Activated CD4-positive, alpha-beta T cell treated with anti-CD3 and anti-CD28 coated beads, Interleukin-10, Interleukin-2, amounts not matched to agents 100 ng/mL and 50 ng/mL, durations not matched to agents 16 hours and 8 hours (primary cell): ENCODE data around the gene CCDC30.
A peak's percentile ranks its signal among the peaks of the same experiment; 100 is the strongest.

Source experiments
- DNase-seq: peaks from one replicate; pipeline ENCODE4 v3.0.0-alpha.2; 2020

The CCDC30 gene

DNA sequence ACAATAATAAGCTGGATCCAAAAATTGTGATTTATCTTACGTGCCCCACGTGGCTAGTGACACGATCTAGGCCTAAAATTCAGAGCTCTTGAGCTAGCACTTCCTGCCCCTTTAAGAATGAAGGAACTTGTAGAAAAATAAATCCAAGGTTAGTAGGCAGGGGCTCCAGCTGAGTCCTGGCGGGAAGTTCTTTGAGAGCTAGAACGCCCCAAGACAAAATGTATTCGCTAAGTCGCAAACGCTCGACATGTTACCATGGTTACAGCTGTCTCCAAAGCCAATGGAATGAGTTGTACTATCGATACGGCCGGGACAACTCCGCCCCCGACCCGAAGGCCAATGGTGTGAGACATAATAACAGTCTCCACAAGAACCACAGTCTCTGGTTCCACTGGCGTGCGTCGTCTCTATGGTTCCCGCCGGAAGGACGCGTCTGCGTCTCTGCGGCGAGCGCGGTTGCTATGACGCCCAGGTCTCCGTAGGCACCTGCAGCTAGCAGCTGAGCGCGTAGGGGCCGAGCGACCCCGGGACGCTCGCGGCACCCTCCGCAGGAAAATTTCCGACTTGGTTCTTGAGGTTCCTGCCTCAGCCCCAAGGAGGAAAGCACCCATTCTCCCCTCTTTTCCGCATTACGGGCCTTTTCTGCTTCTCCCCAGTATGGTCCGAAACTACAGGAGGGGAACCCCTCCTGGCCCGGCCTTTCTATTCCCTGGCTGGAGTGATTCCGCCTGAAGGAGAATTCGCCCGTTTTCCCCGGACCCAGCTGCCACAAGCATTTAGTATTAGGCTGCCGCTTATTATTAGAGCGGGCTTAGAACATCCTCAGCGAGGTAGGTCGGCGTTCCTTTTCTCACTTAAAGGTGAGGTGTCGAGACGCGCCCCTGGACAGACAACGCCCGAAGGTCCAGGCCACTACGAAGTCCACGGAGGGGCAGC, at the start of gene CCDC30:
Gene CCDC30, plus strand, starts transcription at position 459 of the 936 bp plus-strand sequence. CDS start 17,266 bp downstream, outside the sequence.
- peak; percentile 98 for DNase-seq

GRCh38 chr1:42414551-42415496, 48.3 kb upstream of the CCDC30 start:
- no peak for DNase-seq

DNA sequence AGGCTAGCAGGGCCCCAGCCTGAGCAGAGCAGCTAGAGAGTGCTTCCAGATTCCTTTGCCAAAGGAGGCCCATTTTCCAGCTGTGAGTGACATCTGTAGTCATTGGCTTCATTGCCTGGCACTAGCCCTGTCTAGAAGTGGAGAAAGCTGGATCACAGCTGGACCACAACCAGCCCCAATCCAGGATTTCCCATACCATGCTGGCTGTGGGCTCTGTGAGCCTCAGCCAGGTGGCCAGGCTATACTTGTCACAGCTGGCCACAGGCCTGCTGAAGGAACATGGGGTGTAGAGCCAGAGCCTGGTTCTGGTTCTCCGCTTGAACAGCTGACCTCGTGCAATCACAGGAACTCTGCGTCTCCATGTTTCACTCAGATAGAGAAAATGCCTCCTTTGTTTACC, 45.9 kb upstream of the CCDC30 start:
- no peak for DNase-seq

DNA sequence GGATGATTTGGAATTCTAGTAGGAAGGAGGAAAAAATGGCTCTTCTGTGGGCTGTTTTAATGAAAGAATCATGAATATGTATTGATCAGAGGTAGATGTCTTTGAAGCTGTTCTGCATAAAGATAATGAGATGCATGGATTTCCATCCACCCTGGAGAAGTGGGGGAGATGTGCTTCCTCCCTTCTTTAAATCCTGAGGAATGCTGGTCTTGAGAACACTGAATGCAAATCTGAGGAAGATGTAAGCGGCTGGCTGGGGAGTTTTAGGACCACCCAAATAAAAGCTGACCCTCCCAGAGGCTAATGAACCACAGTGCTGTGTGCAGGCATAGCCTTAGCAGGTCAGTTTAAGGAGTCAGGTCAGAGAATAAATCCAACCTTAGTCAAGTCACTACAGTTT, 44.6 kb upstream of the CCDC30 start:
- DNase-seq, result no peak

- DNase-seq, result no peak
Measured at GRCh38 chr1:42419126-42419821, 43.8 kb upstream of the CCDC30 start.

GRCh38 chr1:42420121-42420520, 43.0 kb upstream of the CCDC30 start:
- no peak for DNase-seq

DNA sequence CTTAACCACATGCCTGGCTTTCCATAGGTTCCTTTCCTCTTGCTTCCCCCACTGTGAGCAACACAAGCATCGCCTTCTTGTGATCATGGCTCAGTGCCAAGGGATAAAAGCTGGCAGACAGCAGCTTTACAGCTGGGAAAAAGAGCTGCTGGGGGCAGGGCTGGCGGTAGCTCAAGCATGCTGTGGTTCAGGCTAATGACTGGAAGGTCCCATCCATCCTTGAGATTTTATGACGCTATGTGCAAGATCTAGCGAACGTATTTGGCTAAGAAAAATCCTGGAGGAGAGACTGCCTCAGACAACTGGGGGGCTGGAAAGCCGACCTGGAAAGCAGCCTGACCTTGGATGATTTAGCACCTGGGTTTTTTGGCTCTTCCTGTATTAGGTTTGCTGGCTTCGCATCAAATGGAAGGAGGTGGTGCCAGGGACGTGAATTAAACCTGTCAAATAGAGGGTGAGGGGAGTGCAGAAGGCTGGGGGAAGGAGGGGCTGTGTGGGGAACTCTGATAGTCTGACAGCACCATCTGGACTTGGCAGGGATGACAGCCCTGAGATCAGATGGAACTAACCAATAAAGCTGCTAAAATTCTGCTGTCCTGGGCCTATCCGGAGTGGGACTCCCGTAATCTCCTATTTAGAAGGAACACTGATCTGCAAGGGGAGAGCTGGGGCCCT, 42.0 kb upstream of the CCDC30 start:
- DNase-seq, result no peak

- no peak for DNase-seq
Measured at GRCh38 chr1:42422737-42423136, 40.3 kb upstream of the CCDC30 start.

DNA sequence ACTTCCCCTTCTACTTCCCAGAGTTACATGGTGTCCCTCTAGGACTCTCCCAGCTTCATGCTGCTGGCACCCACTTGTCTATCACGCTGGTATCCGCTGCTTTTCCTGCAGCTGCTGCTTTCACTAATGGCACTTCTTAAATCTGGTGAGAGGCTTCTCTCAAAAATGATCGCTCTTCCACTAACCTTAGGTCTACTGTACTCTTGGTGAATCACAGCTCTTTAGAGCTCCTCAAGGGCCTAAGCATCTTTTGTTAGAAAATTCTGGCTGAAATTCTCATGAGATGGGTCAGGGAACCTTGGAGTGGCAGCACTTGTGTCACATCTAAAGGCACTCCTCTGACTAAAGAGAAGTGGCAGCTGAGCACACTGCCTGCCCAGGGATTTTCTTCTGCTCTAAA, 39.4 kb upstream of the CCDC30 start:
- DNase-seq, result no peak

GRCh38 chr1:42424201-42424600, 38.9 kb upstream of the CCDC30 start:
- no peak for DNase-seq

GRCh38 chr1:42427240-42427639, 35.8 kb upstream of the CCDC30 start:
- no peak for DNase-seq

GRCh38 chr1:42429603-42430002, 33.5 kb upstream of the CCDC30 start:
- DNase-seq, result no peak

GRCh38 chr1:42430286-42431135, 32.6 kb upstream of the CCDC30 start:
- no peak for DNase-seq

DNA sequence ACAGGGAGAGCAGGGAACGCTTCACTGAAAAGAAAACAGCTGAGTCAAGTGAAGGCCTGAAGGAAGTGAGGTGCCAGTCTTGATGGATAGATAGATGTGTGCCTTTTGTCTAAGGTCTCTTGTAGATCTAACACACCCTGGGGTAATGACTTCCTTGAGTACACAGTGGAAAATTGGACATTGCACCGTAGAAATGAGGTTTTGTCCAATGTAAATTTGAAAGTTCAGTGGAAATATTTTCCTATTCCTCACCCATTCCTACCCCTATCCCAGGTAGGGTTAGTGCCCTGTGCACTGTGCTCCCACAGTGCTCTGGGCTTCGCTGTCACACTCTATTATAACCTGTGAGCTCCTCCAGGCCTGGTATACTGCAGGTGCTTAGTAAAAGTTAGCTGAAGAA, 31.6 kb upstream of the CCDC30 start:
- DNase-seq, result no peak

DNA sequence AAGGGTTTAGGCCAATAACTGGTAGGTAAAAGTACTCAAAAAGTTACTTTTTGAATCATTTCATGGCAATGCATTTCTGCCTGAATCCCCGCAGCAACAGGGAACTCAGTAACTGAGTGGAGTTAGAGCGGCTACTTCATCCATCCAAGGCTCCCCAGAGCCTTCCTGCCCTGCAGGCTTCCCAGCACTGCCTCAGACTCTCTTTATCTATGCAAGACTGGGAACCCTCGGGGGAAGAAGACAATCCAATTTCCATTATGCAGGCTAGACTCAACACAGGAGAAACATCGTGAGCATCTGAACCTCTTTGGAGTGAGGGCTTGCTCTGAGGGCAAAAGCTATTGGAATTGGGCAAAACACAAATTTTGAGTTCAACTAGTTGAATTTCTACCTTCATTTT, 30.4 kb upstream of the CCDC30 start:
- no peak for DNase-seq

DNA sequence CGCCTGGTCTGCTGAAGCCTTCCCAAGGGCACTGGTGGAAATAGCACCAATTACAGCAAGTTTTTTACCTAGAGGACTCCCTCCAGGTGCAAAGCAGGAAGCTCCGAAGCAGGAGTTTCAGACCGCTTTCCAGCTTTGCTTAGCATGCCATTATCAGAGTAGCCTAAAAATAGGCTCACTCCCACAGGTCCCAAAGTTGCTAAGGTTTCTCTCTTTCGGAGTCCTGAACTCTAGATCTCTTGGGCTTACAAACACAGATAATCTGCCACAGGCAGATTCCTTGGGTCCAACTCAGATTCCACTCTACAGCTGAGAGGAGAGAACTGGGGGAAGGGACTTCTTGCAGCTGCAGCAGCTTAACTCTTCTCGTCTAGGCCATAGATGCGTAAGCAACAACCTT, 29.7 kb upstream of the CCDC30 start:
- no peak for DNase-seq

DNA sequence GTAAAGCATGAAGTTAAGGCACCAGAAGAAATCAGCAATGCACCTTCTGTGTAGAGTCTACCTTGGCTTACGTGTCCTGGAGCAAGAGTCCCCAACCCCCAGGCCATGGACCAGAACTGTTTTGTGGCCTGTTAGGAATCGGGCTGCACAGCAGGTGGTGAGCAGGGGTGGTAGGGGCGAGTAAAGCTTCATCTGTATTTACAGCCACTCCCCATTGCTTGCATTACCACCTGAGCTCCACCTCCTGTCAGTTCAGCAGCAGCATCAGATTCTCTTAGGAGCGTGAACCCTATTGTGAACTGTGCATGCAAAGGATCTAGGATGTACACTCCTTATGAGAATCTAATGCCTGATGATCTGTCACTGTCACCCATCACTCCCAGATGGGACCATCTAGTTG, 28.7 kb upstream of the CCDC30 start:
- DNase-seq, result no peak

GRCh38 chr1:42439940-42440339, 23.1 kb upstream of the CCDC30 start:
- DNase-seq, result no peak

- DNase-seq, result no peak
Measured at GRCh38 chr1:42442662-42443061, 20.4 kb upstream of the CCDC30 start.

DNA sequence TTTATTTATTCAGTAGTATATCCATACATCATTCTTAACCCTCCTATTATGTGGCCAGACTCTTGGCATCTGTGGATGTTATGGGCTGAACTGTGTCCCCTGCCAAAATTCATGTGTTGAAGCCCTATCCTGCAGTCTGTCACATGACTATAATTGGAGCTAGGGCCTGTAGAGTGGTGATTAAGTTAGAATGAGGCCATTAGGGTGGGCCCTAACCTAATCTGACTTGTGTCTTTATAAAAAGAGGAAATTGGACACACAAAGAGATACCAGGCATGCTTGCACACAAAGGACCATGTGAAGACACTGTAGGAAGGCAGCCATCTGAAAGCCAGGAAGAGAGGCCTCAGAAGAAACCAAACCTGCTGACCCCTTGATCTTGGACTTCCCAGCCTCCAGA, 13.8 kb upstream of the CCDC30 start:
- DNase-seq, result no peak

GRCh38 chr1:42450061-42450460, 13.0 kb upstream of the CCDC30 start:
- DNase-seq, result peak; percentile 65
